Neural progenitor cell (in vitro differentiated cells): ENCODE results near the gene PBX3.

Experiments
- CTCF ChIP-seq: fragments of 200-600 bp; sonication (generic); IDR thresholded peaks from 2 replicates; pipeline ENCODE4 v1.5.1; 2017; ENCODE audit warnings: antibody characterized with exemption, mild to moderate bottlenecking
- EZH2 ChIP-seq: fragments of 200-600 bp; sonication (generic); IDR thresholded peaks from 2 replicates; pipeline ENCODE4 v1.6.1; 2017; ENCODE audit warnings: antibody characterized with exemption, mild to moderate bottlenecking, moderate library complexity
- EZH2phosphoT487 ChIP-seq: fragments of 200-600 bp; sonication (generic); IDR thresholded peaks from 2 replicates; pipeline ENCODE4 v1.6.1; 2017; ENCODE audit warnings: antibody characterized with exemption

- no peak for TF ChIP-seq EZH2phosphoT487
- no peak for TF ChIP-seq CTCF
- no peak for TF ChIP-seq EZH2
Observed at GRCh38 chr9:125739436-125739835, 7.7 kb upstream of the PBX3 start.
